Loucy (cell line): ENCODE results near the gene CDH4.

Experiments
- CTCF ChIP-seq: fragments of 200-600 bp; sonication (generic); conservative IDR thresholded peaks from 2 replicates; pipeline ENCODE4 v1.5.1; 2014; ENCODE audit warnings: mild to moderate bottlenecking, antibody characterized with exemption, low read length
- EZH2phosphoT487 ChIP-seq: fragments of 200-600 bp; IDR thresholded peaks from 2 replicates; pipeline ENCODE4 v1.6.1; 2018; ENCODE audit warnings: antibody characterized with exemption, mild to moderate bottlenecking, moderate library complexity, borderline replicate concordance

- no peak for TF ChIP-seq CTCF
- no peak for TF ChIP-seq EZH2phosphoT487
These were observed 594.0 kb downstream of the CDH4 start for GRCh38 chr20:61846074-61846473.
